GM21737 (cell line): ENCODE data around the gene ZG16B.

ENCODE experiments used
- ATAC-seq: cut with Tn5 transposase; IDR thresholded peaks from one replicate; pipeline ENCODE4 v1.9.1; 2021; ENCODE audit warnings: mild to moderate bottlenecking, moderate library complexity; ENCODE audit not compliant: unreplicated experiment

The ZG16B gene

DNA sequence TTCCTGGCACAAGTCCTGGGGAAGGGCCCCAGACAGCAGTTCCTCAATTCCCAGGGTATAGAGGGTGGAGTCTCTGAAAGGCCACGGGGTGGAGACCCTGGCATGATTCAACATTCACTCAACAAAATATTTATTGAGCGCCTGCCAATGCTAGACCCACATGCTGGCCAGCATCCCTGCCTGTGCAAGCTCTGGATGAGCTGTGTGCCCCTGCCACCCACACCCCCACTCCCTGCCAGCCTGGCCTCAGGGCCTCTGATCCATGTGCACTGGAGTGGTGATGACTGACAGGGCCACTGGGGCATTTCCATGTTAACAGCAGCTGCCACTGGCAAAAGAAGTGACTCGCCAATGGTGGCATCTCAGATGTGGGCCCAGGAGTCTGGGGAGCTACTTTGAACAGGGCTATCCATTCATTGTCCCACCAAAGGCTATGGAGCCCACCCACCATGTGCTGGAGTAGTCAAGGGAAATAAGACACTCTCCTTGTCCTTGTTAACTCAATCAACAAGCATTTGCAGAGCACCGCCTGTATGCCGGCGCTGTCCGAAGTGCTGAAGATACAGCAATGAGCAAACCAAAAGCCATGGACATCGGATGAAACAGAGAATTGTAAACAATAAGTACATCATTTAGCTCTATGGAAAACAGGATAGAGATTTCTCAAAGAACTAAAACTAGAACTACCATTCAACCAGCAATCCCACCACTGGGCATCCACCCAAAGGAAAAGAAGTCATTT, 30.9 kb downstream of the ZG16B start:
- no peak for ATAC-seq

DNA sequence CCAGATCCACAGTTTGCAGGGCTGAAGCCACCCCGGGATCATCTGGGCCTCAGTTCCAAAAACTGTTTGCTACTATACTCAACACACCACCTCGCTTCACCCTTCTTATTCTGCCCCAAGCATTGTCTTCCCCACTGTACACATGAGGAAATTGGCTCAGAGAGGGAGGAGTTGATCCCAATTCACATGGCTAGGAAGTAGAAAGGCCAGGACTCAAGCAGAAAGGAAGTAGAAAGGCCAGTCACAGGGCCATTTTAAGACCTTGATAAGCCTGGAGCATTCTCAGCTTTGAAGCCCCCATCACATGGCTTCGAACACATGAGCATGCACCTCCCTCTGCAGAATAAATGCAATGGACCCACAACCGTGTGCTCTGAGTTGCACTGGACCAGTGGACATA, 35.5 kb downstream of the ZG16B start:
- no peak for ATAC-seq

DNA sequence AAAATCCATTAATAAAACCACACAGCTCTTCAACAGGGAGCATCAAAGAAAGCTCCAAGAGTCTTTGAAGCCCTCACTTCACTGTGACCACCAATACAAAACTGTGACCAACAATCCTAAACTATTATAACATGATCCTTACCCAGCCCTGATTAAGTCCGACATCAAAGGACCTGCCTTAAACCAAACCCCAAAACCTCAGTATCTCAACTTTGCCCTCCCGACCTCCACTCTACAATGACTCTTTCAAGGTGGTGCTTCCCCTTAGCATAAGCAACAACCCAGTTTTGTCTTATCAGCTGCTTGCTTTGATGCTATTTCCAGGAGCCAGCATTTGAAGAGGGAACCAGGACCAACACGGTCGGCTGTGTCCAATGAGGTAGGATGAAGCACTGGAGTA, 36.3 kb downstream of the ZG16B start:
- ATAC-seq, result no peak

DNA sequence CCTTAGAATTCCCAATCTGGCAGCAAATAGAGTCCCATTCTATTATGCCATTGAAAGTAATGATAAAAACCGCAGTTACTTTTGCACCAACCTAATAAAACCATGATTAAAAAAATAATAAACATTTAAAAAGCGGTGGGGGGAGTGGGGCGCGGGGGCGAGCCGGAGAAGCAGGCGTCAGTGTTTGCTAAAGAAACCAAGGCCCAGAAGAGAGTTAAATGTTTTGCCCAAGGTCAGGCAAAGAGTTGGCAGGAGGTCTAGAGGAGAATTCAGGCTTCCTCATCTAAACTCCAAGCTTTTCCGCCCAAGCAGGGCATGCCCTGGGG, 37.5 kb downstream of the ZG16B start:
- no peak for ATAC-seq

DNA sequence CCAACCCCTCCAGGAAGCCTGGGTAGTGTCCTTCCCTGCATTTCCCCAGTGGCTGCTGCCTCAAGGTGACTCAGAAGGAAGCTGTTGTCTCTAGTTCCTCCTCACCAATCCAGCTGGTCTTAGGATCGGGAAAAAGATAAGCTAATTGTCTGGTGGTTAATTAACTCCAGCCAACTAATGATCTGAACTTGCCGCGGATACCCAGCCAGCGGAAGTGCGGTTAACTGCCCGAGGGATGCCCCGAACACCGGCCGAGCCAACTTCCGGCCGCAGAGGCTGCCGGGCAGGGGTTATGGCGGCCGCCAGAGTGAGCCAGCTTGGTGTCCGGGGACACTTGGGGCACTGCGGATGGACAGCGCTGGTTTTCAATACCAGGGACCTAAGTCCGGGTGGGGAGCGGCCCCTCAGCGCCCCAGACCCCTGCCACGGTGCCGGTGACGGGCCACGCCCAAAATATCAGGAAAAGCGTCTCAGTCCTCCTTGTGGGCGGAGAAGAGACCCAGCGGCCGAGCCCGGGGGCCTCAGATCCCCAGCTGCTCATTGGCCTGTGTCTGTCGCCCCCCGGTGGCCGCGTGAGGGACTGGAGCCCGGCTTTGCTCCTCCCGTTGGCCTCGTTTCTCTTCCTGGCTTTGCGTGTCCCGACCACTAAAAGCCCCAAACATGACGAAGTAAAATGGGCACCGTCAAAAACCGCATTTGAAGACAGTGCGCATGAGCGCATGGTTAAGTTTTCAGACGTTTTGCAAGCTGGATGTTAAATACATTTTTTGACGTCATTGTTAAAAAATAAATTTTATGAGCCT, 38.1 kb downstream of the ZG16B start:
- peak; percentile 85 for ATAC-seq

DNA sequence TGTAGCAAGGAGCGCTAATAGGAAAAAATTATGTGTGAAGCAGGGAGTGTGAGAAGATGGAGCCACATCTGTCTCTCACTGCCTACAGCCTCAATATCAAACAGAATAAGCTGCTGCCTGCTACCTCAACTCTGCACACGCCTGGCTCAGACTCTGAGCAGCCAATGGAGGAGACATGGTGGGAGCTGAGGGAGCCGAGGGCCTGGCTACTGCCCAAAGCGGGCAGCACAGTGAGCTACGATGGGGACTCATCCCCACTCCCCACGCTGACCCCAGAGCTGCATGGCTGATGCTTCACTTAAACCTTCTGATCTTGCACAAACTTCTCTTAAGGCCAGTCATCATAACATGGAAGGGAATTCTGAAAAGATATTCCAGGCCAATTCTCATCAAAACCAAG, 41.8 kb downstream of the ZG16B start:
- ATAC-seq, result no peak

DNA sequence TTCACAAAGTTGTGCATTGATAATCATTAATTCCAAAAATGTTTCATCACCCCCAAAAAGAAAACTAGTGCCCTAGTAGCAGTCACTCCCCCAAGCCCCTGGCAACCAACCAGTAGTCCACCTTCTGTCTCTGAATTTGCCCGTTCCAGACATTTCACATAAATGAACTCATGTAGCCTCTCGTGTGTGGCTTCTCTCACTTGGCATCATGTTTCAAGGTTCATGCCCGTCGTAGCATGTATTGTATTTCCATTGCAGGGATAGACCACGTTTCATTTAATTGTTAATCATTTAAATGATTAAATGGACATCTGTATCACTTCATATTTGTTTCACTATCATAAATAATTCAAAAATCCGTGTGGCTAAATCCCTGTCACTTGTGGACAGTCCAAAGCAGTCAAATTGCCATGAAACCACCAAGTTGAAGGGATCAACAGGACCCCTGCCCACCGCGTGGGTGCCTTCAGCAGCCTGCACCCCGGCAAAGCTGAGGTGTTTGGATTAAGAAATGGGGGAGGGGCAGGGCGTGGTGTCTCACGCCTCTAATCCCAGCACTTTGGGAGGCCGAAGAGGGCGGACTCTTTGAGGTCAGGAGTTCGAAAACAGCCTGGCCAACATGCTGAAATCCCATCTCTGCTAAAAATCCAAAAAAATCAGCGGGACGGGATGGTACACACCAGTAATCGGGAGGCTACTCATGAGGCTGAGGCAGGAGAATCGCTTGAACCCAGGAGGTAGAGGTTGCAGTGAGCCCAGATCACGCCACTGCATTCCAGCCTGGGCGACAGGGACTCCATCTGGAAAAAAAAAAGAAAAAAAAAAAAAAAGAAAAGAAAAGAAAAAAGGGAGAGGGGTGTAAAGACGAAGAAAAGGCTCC, 44.2 kb downstream of the ZG16B start:
- no peak for ATAC-seq

DNA sequence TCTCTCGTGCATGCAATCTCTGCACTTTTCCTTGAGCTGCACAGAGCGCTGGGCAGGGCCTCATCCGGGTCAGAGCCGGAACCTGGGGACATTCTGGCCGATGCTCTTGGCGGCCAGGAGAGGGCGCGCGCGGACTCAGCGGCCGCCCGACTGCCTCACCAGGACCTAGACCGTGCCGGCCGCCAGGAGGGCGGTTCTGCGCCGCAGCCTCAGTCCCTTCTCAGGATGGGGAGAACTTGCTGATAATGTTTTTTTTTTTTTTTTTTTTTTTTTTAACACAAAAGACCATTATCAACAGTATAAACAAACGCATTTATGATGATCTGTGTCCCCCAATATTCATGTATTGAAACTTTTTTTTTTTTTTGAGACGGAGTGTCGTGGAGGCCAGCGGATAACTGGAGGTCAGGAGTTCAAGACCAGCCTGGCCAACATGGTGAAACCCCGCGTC, 44.8 kb downstream of the ZG16B start:
- peak; percentile 55 for ATAC-seq

DNA sequence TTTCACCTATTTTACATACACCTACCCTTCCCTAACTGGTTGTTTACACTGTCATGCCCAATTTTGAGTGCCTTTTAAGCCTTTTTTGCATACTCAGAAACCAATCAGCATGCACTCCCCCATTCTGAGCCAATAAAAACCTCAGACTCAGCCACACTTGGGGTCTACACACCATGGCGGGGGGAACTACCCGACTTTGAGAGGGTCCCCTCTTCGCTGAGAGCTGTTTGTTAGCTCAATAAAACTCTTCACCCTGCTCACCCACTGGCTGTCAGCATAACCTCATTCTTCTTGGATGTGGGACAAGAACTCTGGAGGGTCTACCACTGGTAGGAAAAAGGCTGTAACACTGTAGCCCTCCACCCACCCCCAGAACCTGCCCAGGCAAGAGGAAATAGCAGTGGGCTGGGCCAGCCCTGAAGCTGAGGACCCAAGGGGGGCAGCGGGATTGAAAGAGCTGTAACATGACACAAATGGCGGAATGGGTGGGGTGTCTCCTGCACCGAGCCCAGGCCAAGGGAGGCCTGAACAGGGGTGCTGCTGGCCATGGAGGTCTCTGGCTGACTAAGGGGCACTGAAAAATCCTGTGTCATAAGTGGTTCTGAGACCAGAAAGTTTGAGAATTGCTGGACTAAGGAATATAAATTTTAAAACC, 49.9 kb downstream of the ZG16B start:
- ATAC-seq, result no peak
